ENCODE data around the gene MYL7. TPM values are rescaled to one million over a fixed set of nuclear protein-coding genes. Genes with fewer than 3 reads are reported as not detected.

The MYL7 gene
- not detected in 2 replicates for total RNA-seq
- not detected in 2 replicates for polyA plus RNA-seq
- polyA plus RNA-seq (2011; cell fraction: cytosol; rRNA removed): not detected in 2 replicates
- 0.63 TPM in 1 of 2 replicates, not detected in the other for polyA plus RNA-seq (2011; cell fraction: nucleus; rRNA removed)
- polyA plus RNA-seq (2012): not detected in 2 replicates
- not detected in 2 replicates for polyA minus RNA-seq
- polyA minus RNA-seq (2011; cell fraction: cytosol; rRNA and poly(A)+ RNA removed): not detected
- polyA minus RNA-seq (2011; cell fraction: nucleus; rRNA and poly(A)+ RNA removed): not detected in 2 replicates
- Bru-seq, nascent RNA: not detected
- BruChase-seq, experiment 1, labeled RNA remaining after a 6-hour chase: not detected
- not detected for BruChase-seq, experiment 2, labeled RNA remaining after a 2-hour chase
- long read RNA-seq: 0 reads

GRCh38 chr7:44141221-44141850 is at the start of gene MYL7:
TSS of gene MYL7 (minus strand) at chr7:44141332. CDS start at chr7:44141305, 27 bp downstream.
- no peak within 1 kb of the TSS for H3K9ac ChIP-seq (replicated peaks; ENCODE audit: extremely low read depth, insufficient read depth, low read length)
- no TSS peak for BruUV-seq (replicated peaks)
- no peaks in the 10 kb centered on the region for H4K20me1 ChIP-seq (replicated peaks; ENCODE audit: control insufficient read depth, extremely low read depth, insufficient read depth, low read length)
- H3K27me3 ChIP-seq (ENCODE audit: control insufficient read depth in 2 of 2, insufficient read depth in 2 of 2, low read length in 2 of 2): peaks cover 16 to 19% of the 10 kb centered on the region in 2 experiments
- FAIRE-seq (no peak), DNase-seq (ENCODE audit: low read depth, low spot score) (no peak)
- no peaks in the 10 kb centered on the region for H3K9me3 ChIP-seq (replicated peaks; ENCODE audit: control insufficient read depth, insufficient read depth, low read length)
- H3K79me2 ChIP-seq (ENCODE audit: control insufficient read depth, insufficient read depth, low read length): no peaks in the 10 kb centered on the region
- no peaks in the 10 kb centered on the region for H3K36me3 ChIP-seq (ENCODE audit: control insufficient read depth in 2 of 2, extremely low read depth in 1 of 2, insufficient read depth in 2 of 2, low read length in 2 of 2)
- H2AFZ ChIP-seq (ENCODE audit: low read depth, low read length): no peak within 1 kb of the TSS
- no peak within 1 kb of the TSS for H3K27ac ChIP-seq (ENCODE audit: insufficient read depth, low read depth, low read length)
- H3K4me2 ChIP-seq (ENCODE audit: insufficient read depth, low read length): no peak within 1 kb of the TSS
- CTCF ChIA-PET: interaction anchor here (0.7 to 1.9 kb wide), 3 partner anchors 9 to 69 kb away, joined by 3 to 11 read pairs (median 4); no protein-coding TSS in a partner anchor
- no peak for TF ChIP-seq MYC (IDR thresholded peaks at IDR 0.05; ENCODE audit: low read depth, low read length)
- no peak for TF ChIP-seq JUN (IDR thresholded peaks at IDR 0.05; ENCODE audit: borderline replicate concordance, insufficient read depth, insufficient read length, low read depth)
- no peak for TF ChIP-seq POLR2A (IDR thresholded peaks at IDR 0.05; ENCODE audit: low read depth, low read length)
- TF ChIP-seq FOS (IDR thresholded peaks at IDR 0.05; ENCODE audit: borderline replicate concordance, insufficient read depth, low read length): no peak
- TF ChIP-seq POLR2AphosphoS5 (IDR thresholded peaks at IDR 0.05; ENCODE audit: insufficient read depth, low read depth, low read length): no peak
- no peak for TF ChIP-seq EZH2 (IDR thresholded peaks at IDR 0.05; ENCODE audit: borderline replicate concordance, low read depth, low read length, severe bottlenecking)
- POLR2A ChIA-PET: no interaction called here
- no peaks in the 10 kb centered on the region for H3K9me1 ChIP-seq (replicated peaks; ENCODE audit: control insufficient read depth, extremely low read depth, insufficient read depth, low read length)
- H3K4me3 ChIP-seq (replicated peaks in 1 of 3; ENCODE audit: insufficient read depth in 1 of 3, low read depth in 1 of 3, low read length in 3 of 3): no peak within 1 kb of the TSS
- dilution Hi-C loops (cut with MboI; ENCODE audit: extremely low pct_ligation_motif_present, low sequenced_read_pairs) (no loop called here), intact Hi-C loops (cut with micrococcal nuclease) (no loop called here)
- H3K4me1 ChIP-seq (ENCODE audit: control insufficient read depth, extremely low read depth, insufficient read depth, low read length): no peaks in the 10 kb centered on the region

All from endothelial cell of umbilical vein (primary cell).